BLaER1 treated with 17β-estradiol and CSF1 and Interleukin-3, amounts not matched to agents 10 nM and 100 nM (cell line): ENCODE results near the gene INSYN2A.

Experiments
- H3K27ac ChIP-seq, 11 experiments: shearing (Covaris generic); formaldehyde crosslinking; 2 replicates each; pipeline ENCODE4 v1.8.1; 2022
- H3K27me3 ChIP-seq, 11 experiments: shearing (Covaris generic); formaldehyde crosslinking; 2 replicates each; pipeline ENCODE4 v1.8.1; 2022
- H3K36me3 ChIP-seq, 11 experiments: shearing (Covaris generic); formaldehyde crosslinking; 2 replicates each; pipeline ENCODE4 v1.8.1; 2022
- H3K4me1 ChIP-seq, 10 experiments: shearing (Covaris generic); formaldehyde crosslinking; 2 replicates each; pipeline ENCODE4 v1.8.1; 2022
- H3K4me2 ChIP-seq, 11 experiments: shearing (Covaris generic); formaldehyde crosslinking; 2 replicates each; pipeline ENCODE4 v1.8.1; 2022
- H3K4me3 ChIP-seq, 10 experiments: shearing (Covaris generic); formaldehyde crosslinking; 2 replicates each; pipeline ENCODE4 v1.8.1; 2022
- H3K9ac ChIP-seq, 11 experiments: shearing (Covaris generic); formaldehyde crosslinking; 2 replicates each; pipeline ENCODE4 v1.8.1; 2022
- H3K9me3 ChIP-seq, 11 experiments: shearing (Covaris generic); formaldehyde crosslinking; replicated peaks in 1 of 11; 2 replicates each; pipeline ENCODE4 v1.8.1; 2022
- H4K20me1 ChIP-seq, 11 experiments: shearing (Covaris generic); formaldehyde crosslinking; 2 replicates each; pipeline ENCODE4 v1.8.1; 2022
- Cebpa-rat ChIP-seq, 11 experiments: shearing (Covaris generic); IDR thresholded peaks; 2 replicates each; pipeline ENCODE4 v1.8.1; 2022

The INSYN2A gene

DNA sequence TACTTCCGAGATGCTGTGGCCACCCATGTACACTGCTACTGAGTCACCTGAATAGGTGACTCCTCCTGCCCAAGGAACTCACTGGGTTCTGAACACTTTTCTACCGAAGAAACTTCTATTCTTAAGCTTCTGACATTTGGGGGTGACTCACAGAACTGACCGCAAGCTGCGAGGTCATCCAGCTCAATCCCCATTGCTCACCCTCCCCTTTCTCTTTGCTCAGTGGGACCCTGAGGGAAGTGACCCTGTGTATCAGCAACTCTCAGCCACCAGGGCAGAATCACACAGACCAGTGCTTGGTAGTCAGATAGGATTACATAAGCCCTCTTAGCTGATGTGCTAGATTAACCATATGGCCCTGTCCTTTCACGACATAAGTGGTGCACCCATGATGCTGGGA lies 46.3 kb downstream of the INSYN2A start:
- H3K4me2 ChIP-seq = no peak overlapping the region
- peaks cover 0 to 19% (median 0%) of the 10 kb centered on the region in 10 experiments; a peak in 6 of 20 replicates for H3K4me1 ChIP-seq
- no peak overlapping the region for H3K9ac ChIP-seq
- no peak overlapping the region for H3K4me3 ChIP-seq
- H3K9me3 ChIP-seq = no peaks in the 10 kb centered on the region
- TF ChIP-seq Cebpa-rat (IDR thresholded peaks at IDR 0.05) = no peak
- no peaks in the 10 kb centered on the region for H3K27me3 ChIP-seq
- no peak overlapping the region for H3K27ac ChIP-seq
- H3K36me3 ChIP-seq = no peaks in the 10 kb centered on the region
- no peaks in the 10 kb centered on the region for H4K20me1 ChIP-seq

- H3K9ac ChIP-seq = no peak overlapping the region
Observed at GRCh38 chr10:127149501-127150081, 46.8 kb downstream of the INSYN2A start.

GRCh38 chr10:127148933-127149220 lies 47.5 kb downstream of the INSYN2A start:
- Histone ChIP-seq H3K9me3 (no peaks in the 10 kb centered on the region), H3K27ac (no peak overlapping the region), H4K20me1 (no peaks in the 10 kb centered on the region), H3K36me3 (no peaks in the 10 kb centered on the region), H3K4me2 (peak overlapping the region in 2 of 11 experiments; percentile 26 to 43; a peak in 4 of 22 replicates), H3K27me3 (no peaks in the 10 kb centered on the region), H3K4me1 (peaks cover 0 to 21% (median 0%) of the 10 kb centered on the region in 10 experiments; a peak in 6 of 20 replicates), H3K9ac (no peak overlapping the region), H3K4me3 (no peak overlapping the region)
- TF ChIP-seq Cebpa-rat (IDR thresholded peaks at IDR 0.05) = no peak

More at GRCh38 chr10:127149501-127150081, 46.8 kb downstream of the INSYN2A start:
- Histone ChIP-seq H3K4me3 (no peak overlapping the region), H3K27me3 (no peaks in the 10 kb centered on the region), H3K27ac (no peak overlapping the region), H3K9me3 (no peaks in the 10 kb centered on the region), H3K4me1 (peaks cover 0 to 21% (median 0%) of the 10 kb centered on the region in 10 experiments; a peak in 6 of 20 replicates), H3K4me2 (peak overlapping the region in 2 of 11 experiments; percentile 26 to 43; a peak in 2 of 22 replicates), H3K36me3 (no peaks in the 10 kb centered on the region), H4K20me1 (no peaks in the 10 kb centered on the region)
- TF ChIP-seq Cebpa-rat (IDR thresholded peaks at IDR 0.05) = no peak

DNA sequence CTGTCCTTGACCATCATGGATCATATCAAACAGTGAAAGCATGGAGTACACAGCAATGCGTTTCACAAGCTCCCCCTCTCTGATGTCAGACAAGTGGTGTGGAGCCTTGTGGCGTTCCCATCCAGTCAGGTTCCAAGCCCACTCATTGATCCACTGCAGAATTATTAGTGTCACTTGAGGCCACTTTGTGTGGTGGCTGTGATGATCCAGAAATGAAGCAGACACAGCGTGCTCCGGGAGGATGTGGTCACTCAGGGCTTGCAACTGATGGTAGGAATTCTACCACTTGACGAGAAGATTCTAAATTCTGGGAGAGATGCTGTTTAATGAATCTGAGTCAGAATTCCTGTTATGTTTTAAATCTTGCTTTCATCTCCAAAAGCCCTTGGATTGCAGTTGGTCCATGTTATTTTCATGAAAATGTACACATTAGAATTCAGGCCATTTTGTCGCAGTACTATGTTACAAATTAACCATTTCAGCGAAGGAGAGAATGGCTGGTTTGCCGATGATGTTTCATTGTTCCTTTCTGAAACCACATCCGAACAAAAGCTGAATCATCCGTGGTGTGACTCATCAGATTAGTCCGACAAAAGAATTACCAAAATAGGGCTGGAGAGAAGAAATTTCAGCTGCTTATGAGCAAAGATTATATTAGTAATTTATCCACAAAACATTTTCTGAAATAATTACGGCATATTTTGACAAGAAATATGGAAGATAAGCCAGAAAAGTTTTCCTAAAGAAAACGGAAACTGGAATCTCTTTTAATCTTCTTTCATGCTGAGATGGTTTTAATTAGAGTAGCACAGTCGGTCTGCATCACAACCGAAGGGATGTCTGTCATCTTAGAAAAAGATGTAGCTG lies 48.1 kb downstream of the INSYN2A start:
- Histone ChIP-seq H3K4me1 (peaks cover 0 to 21% (median 0%) of the 10 kb centered on the region in 10 experiments; a peak in 6 of 20 replicates), H3K4me2 (peak overlapping the region in 3 of 11 experiments; percentile 8 to 43 (median 26); a peak in 4 of 22 replicates)

DNA sequence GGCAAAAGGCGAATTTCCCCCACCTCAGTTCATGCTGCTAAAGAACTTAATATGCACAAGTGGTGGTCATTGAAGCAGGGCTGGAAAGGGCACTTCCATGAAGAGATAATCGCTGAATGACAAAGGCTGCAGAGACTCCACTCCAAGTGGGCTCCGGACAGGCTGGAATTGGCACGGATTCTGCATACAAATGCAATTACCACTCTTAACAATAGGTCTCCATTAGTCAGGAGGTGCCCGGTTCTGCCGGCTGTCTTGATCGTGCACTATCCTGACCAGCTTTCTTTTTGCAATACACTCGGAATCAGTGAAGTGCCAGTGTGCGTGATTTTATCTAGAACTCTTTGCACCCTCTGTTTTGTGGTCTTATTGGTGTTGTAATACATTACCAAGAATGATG lies 49.7 kb downstream of the INSYN2A start:
- Histone ChIP-seq H3K9ac (no peak overlapping the region), H3K4me1 (peaks cover 5 to 21% (median 11%) of the 10 kb centered on the region in 10 experiments; a peak in 15 of 20 replicates), H3K4me2 (no peak overlapping the region), H3K27ac (no peak overlapping the region), H3K9me3 (no peaks in the 10 kb centered on the region), H3K36me3 (no peaks in the 10 kb centered on the region), H4K20me1 (peaks cover 0 to 4% (median 0%) of the 10 kb centered on the region in 11 experiments; a peak in 2 of 22 replicates), H3K27me3 (no peaks in the 10 kb centered on the region), H3K4me3 (no peak overlapping the region)
- TF ChIP-seq Cebpa-rat (IDR thresholded peaks at IDR 0.05) = no peak

More for the DNA sequence above, 48.1 kb downstream of the INSYN2A start:
- H3K4me3 ChIP-seq = no peak overlapping the region
- H3K9ac ChIP-seq = no peak overlapping the region
- H3K9me3 ChIP-seq = no peaks in the 10 kb centered on the region
- no peaks in the 10 kb centered on the region for H4K20me1 ChIP-seq
- H3K36me3 ChIP-seq = no peaks in the 10 kb centered on the region
- no peak overlapping the region for H3K27ac ChIP-seq
- no peaks in the 10 kb centered on the region for H3K27me3 ChIP-seq
- no peak for TF ChIP-seq Cebpa-rat (IDR thresholded peaks at IDR 0.05)
